ENCODE results near the gene CDC42EP5.
"Not testable (repeated sequence)": the region's sequence is repeated elsewhere in the genome, so short reads cannot be mapped to it uniquely, and the experiment has no call there.

- TF ChIP-seq POLR2A, CTCF (IDR thresholded peaks at IDR 0.05): not testable (repeated sequence)
Measured at GRCh38 chr19:54466110-54466480, 7.0 kb downstream of the CDC42EP5 start.
